Parathyroid adenoma (tissue), 2 donors: ENCODE data around the gene B3GALT5.
A peak's percentile ranks its signal among the peaks of the same experiment; 100 is the strongest.

Experiments used
- H2AFZ ChIP-seq: fragments of 300-600 bp; sonication (generic); one replicate; pipeline ENCODE4 v1.7.0; 2017; ENCODE audit warnings: antibody characterized with exemption, mild to moderate bottlenecking
- H3K27ac ChIP-seq: fragments of 300-600 bp; sonication (generic); one replicate; pipeline ENCODE4 v1.7.0; 2017
- H3K27me3 ChIP-seq: fragments of 300-600 bp; sonication (generic); one replicate; pipeline ENCODE4 v1.7.0; 2017; ENCODE audit warnings: low read length; ENCODE audit not compliant: control insufficient read depth, insufficient read depth
- H3K36me3 ChIP-seq: fragments of 300-600 bp; sonication (generic); one replicate; pipeline ENCODE4 v1.7.0; 2017; ENCODE audit warnings: low read length; ENCODE audit not compliant: control insufficient read depth, insufficient read depth
- H3K4me1 ChIP-seq: fragments of 300-600 bp; sonication (generic); one replicate; pipeline ENCODE4 v1.7.0; 2017; ENCODE audit warnings: control low read depth
- H3K4me2 ChIP-seq: fragments of 300-600 bp; sonication (generic); one replicate; pipeline ENCODE4 v1.7.0; 2017; ENCODE audit warnings: low read length
- H3K4me3 ChIP-seq: fragments of 300-600 bp; sonication (generic); one replicate; pipeline ENCODE4 v1.7.0; 2017; ENCODE audit warnings: low read depth, low read length
- H3K79me2 ChIP-seq: fragments of 300-600 bp; sonication (generic); one replicate; pipeline ENCODE4 v1.7.0; 2017; ENCODE audit warnings: control low read depth
- H3K9ac ChIP-seq: fragments of 300-600 bp; sonication (generic); one replicate; pipeline ENCODE4 v1.7.0; 2017; ENCODE audit warnings: mild to moderate bottlenecking
- H3K9me3 ChIP-seq: fragments of 300-600 bp; sonication (generic); one replicate; pipeline ENCODE4 v1.7.0; 2017; ENCODE audit warnings: low read length; ENCODE audit not compliant: control insufficient read depth
- CTCF ChIP-seq: fragments of 300-600 bp; sonication (generic); IDR thresholded peaks from one replicate; pipeline ENCODE4 v1.7.0; 2017; ENCODE audit warnings: antibody characterized with exemption, mild to moderate bottlenecking
- donor health status: primary hyperparathyroidism.

The B3GALT5 gene

GRCh38 chr21:39612233-39613040 is at the start of gene B3GALT5:
B3GALT5 (plus strand) TSS chr21:39612940; CDS start chr21:39660560, 47,620 bp downstream.
- Histone ChIP-seq H3K4me1 (no peaks in the 10 kb centered on the region), H3K4me3 (no peak within 1 kb of the TSS), H3K27me3 (no peaks in the 10 kb centered on the region), H3K36me3 (no peaks in the 10 kb centered on the region), H3K9me3 (no peaks in the 10 kb centered on the region), H3K27ac (no peak within 1 kb of the TSS), H3K79me2 (no peaks in the 10 kb centered on the region), H2AFZ (no peak within 1 kb of the TSS), H3K4me2 (peak within 1 kb of the TSS; percentile 55), H3K9ac (no peak within 1 kb of the TSS)
- no peak for TF ChIP-seq CTCF

- no peaks in the 10 kb centered on the region for H3K36me3 ChIP-seq
- no peaks in the 10 kb centered on the region for H3K9me3 ChIP-seq
- no peak overlapping the region for H3K9ac ChIP-seq
- H2AFZ ChIP-seq: peak overlapping the region; percentile 10
- H3K27ac ChIP-seq: no peak overlapping the region
- no peaks in the 10 kb centered on the region for H3K27me3 ChIP-seq
- H3K4me1 ChIP-seq: no peaks in the 10 kb centered on the region
- H3K79me2 ChIP-seq: no peaks in the 10 kb centered on the region
- TF ChIP-seq CTCF: no peak
- H3K4me2 ChIP-seq: no peak overlapping the region
- no peak overlapping the region for H3K4me3 ChIP-seq
Observed at GRCh38 chr21:39564200-39564599, 48.5 kb upstream of the B3GALT5 start.

GRCh38 chr21:39567180-39567972 is 45.4 kb upstream of the B3GALT5 start:
- Histone ChIP-seq H3K9me3 (no peaks in the 10 kb centered on the region), H3K27me3 (no peaks in the 10 kb centered on the region), H2AFZ (no peak overlapping the region), H3K4me3 (no peak overlapping the region), H3K4me1 (no peaks in the 10 kb centered on the region), H3K79me2 (no peaks in the 10 kb centered on the region), H3K4me2 (no peak overlapping the region), H3K9ac (no peak overlapping the region), H3K27ac (no peak overlapping the region), H3K36me3 (no peaks in the 10 kb centered on the region)
- no peak for TF ChIP-seq CTCF

- Histone ChIP-seq H2AFZ (no peak overlapping the region), H3K4me1 (no peaks in the 10 kb centered on the region), H3K36me3 (no peaks in the 10 kb centered on the region), H3K9ac (no peak overlapping the region), H3K27ac (no peak overlapping the region), H3K9me3 (no peaks in the 10 kb centered on the region), H3K27me3 (no peaks in the 10 kb centered on the region), H3K4me2 (no peak overlapping the region), H3K4me3 (no peak overlapping the region), H3K79me2 (no peaks in the 10 kb centered on the region)
- TF ChIP-seq CTCF: no peak
Observed at GRCh38 chr21:39568361-39568760, 44.4 kb upstream of the B3GALT5 start.
